SK-N-SH (cell line): ENCODE results near the gene CACNA2D3. TPM values are rescaled to one million over a fixed set of nuclear protein-coding genes. Genes with fewer than 3 reads are reported as not detected.

Experiments
- CTCF ChIA-PET: fragments of 300-600, 350-600 bp; formaldehyde crosslinking; extraction: SDS; loops from one replicate; lab custom pipeline; 2021; lab: Yijun Ruan, JAX
- POLR2A ChIA-PET: fragments of 350-600 bp; sonication (Branson Sonifier 250); formaldehyde crosslinking; extraction: SDS; loops from one replicate; lab custom pipeline; 2020; ENCODE audit warnings: antibody characterized with exemption, inconsistent platforms; lab: Yijun Ruan, JAX
- DNase-seq: peaks from one replicate; pipeline ENCODE4 v3.0.0; 2012
- H2AFZ ChIP-seq: fragments of 200-600 bp; sonication (generic); 2 replicates; pipeline ENCODE4 v1.8.1; 2016; ENCODE audit warnings: antibody characterized with exemption, mild to moderate bottlenecking, low read depth
- H3F3A ChIP-seq: fragments of 200-600 bp; sonication (generic); replicated peaks from 2 replicates; pipeline ENCODE3; 2016; ENCODE audit warnings: antibody characterized with exemption, mild to moderate bottlenecking; ENCODE audit not compliant: insufficient read depth
- H3K27ac ChIP-seq, 2 experiments: fragments of 200-500 bp in 1 of 2; fragments of 200-600 bp in 1 of 2; sonication (Bioruptor generic) in 1 of 2; sonication (generic), shearing (Covaris generic) in 1 of 2; 2 replicates each; pipeline versions ENCODE4 v1.5.1 to v1.6.1; 2014 to 2016; ENCODE audit warnings: low read depth in 2 of 2, inconsistent platforms in 1 of 2, low read length in 1 of 2, mild to moderate bottlenecking in 1 of 2, mixed read lengths in 1 of 2
- H3K27me3 ChIP-seq: fragments of 200-600 bp; sonication (generic), shearing (Covaris generic); 2 replicates; pipeline ENCODE4 v1.6.1; 2016; ENCODE audit warnings: mixed run types; ENCODE audit not compliant: insufficient read depth
- H3K36me3 ChIP-seq, 2 experiments: fragments of 200-500 bp in 1 of 2; fragments of 200-600 bp in 1 of 2; sonication (Bioruptor generic) in 1 of 2; sonication (generic) in 1 of 2; replicated peaks in 1 of 2; 2 replicates each; pipeline versions ENCODE3 to v1.5.1; 2014 to 2016; ENCODE audit warnings: low read length in 1 of 2, mild to moderate bottlenecking in 1 of 2; ENCODE audit not compliant: insufficient read depth in 2 of 2, control insufficient read depth in 1 of 2
- H3K4me1 ChIP-seq, 2 experiments: fragments of 200-500 bp in 1 of 2; fragments of 200-600 bp in 1 of 2; sonication (Bioruptor generic) in 1 of 2; sonication (generic), shearing (Covaris generic) in 1 of 2; 2 replicates each; pipeline versions ENCODE4 v1.5.1 to v1.6.1; 2014 to 2016; ENCODE audit warnings: low read depth in 1 of 2, low read length in 1 of 2, mixed run types in 1 of 2; ENCODE audit not compliant: insufficient read depth in 2 of 2, control insufficient read depth in 1 of 2
- H3K4me2 ChIP-seq: fragments of 200-600 bp; sonication (generic), shearing (Covaris generic); 2 replicates; pipeline ENCODE4 v1.6.1; 2017; ENCODE audit warnings: mixed run types
- H3K4me3 ChIP-seq, 2 experiments: fragments of 200-500 bp in 1 of 2; fragments of 200-600 bp in 1 of 2; sonication (Bioruptor generic) in 1 of 2; sonication (generic), shearing (Covaris generic) in 1 of 2; 2 replicates each; pipeline versions ENCODE4 v1.5.1 to v1.8.1; 2014 to 2016; ENCODE audit warnings: low read depth in 2 of 2, inconsistent platforms in 1 of 2, low read length in 1 of 2, mild to moderate bottlenecking in 1 of 2, mixed read lengths in 1 of 2, moderate library complexity in 1 of 2
- H3K79me2 ChIP-seq: fragments of 200-600 bp; sonication (generic); 2 replicates; pipeline ENCODE4 v1.8.1; 2017; ENCODE audit warnings: mild to moderate bottlenecking; ENCODE audit not compliant: insufficient read depth
- H3K9ac ChIP-seq: fragments of 200-600 bp; sonication (generic); 2 replicates; pipeline ENCODE4 v1.6.1; 2017; ENCODE audit warnings: mixed run types
- H3K9me2 ChIP-seq: fragments of 200-600 bp; sonication (generic); 2 replicates; pipeline ENCODE4 v1.6.1; 2017; ENCODE audit warnings: mixed run types
- H3K9me3 ChIP-seq: fragments of 200-600 bp; sonication (generic); 2 replicates; pipeline ENCODE4 v1.6.1; 2017; ENCODE audit warnings: mixed run types, mild to moderate bottlenecking, moderate library complexity
- H4K20me1 ChIP-seq: fragments of 200-600 bp; sonication (generic); 2 replicates; pipeline ENCODE4 v1.6.1; 2017; ENCODE audit warnings: mild to moderate bottlenecking, mixed run types; ENCODE audit not compliant: insufficient read depth
- ELF1 ChIP-seq: IDR thresholded peaks from 2 replicates; pipeline ENCODE4 v1.4.0; 2012
- EP300 ChIP-seq, 2 experiments: IDR thresholded peaks; 2 replicates each; pipeline versions ENCODE4 v1.4.0 to v1.6.1; 2012; ENCODE audit warnings: borderline replicate concordance in 1 of 2, low read depth in 1 of 2, low read length in 1 of 2
- FOXJ3 ChIP-seq: sonication (generic); formaldehyde crosslinking; IDR thresholded peaks from 2 replicates; pipeline ENCODE4 v1.5.1; 2020; ENCODE audit warnings: mild to moderate bottlenecking, missing genetic modification reagents
- FOXM1 ChIP-seq: IDR thresholded peaks from 2 replicates; pipeline ENCODE4 v1.4.0; 2012; ENCODE audit warnings: low read depth, mild to moderate bottlenecking
- IRF3 ChIP-seq: fragments of 150-350 bp; IDR thresholded peaks from 2 replicates; pipeline ENCODE4 v1.6.1; 2016; ENCODE audit warnings: mild to moderate bottlenecking, low read depth, low read length
- MXI1 ChIP-seq: IDR thresholded peaks from 2 replicates; pipeline ENCODE4 v1.6.1; 2012; ENCODE audit warnings: mild to moderate bottlenecking, low read depth, low read length, improper control_type of control experiment
- POLR2AphosphoS5 ChIP-seq: IDR thresholded peaks from 2 replicates; pipeline ENCODE4 v1.6.1; 2012; ENCODE audit warnings: low read depth, low read length
- RFX5 ChIP-seq: IDR thresholded peaks from 2 replicates; pipeline ENCODE4 v1.6.1; 2012; ENCODE audit warnings: mild to moderate bottlenecking, improper control_type of control experiment, low read length
- SIN3A ChIP-seq: IDR thresholded peaks from 2 replicates; pipeline ENCODE4 v1.6.1; 2012; ENCODE audit warnings: low read depth, mild to moderate bottlenecking, low read length, moderate library complexity, borderline replicate concordance
- TAF1 ChIP-seq: IDR thresholded peaks from 2 replicates; pipeline ENCODE4 v1.6.1; 2012; ENCODE audit warnings: low read depth, mild to moderate bottlenecking, low read length, moderate library complexity, borderline replicate concordance
- TEAD4 ChIP-seq: IDR thresholded peaks from 2 replicates; pipeline ENCODE4 v1.4.0; 2012; ENCODE audit warnings: mild to moderate bottlenecking, borderline replicate concordance; ENCODE audit not compliant: insufficient read depth
- USF1 ChIP-seq: IDR thresholded peaks from 2 replicates; pipeline ENCODE4 v1.4.0; 2012; ENCODE audit warnings: low read depth, borderline replicate concordance
- WGBS: methylation state at CpG from one replicate; pipeline ENCODE4 v1.1.6; 2017; ENCODE audit warnings: low lambda C conversion rate; 5-methylcytosine and 5-hydroxymethylcytosine counted together
- polyA plus RNA-seq, 3 experiments: library from polyadenylated mRNA; depleted of rRNA; stranded (reverse); fragments of >200 nt; gene quantifications; 2 replicates each; pipeline ENCODE4 v1.2.3, GENCODE V29; 2012
- TF ChIP-seq, protein P1 (sequence below): IDR thresholded peaks from 2 replicates; pipeline ENCODE4 v1.6.1; 2012; ENCODE audit warnings: mild to moderate bottlenecking, low read depth, low read length, moderate library complexity
- TF ChIP-seq, protein P2 (sequence below): fragments of 150-350 bp; IDR thresholded peaks from 2 replicates; pipeline ENCODE4 v1.6.1; 2017; ENCODE audit warnings: antibody characterized with exemption, low read length, low read depth, borderline replicate concordance
- TF ChIP-seq, protein P3 (sequence below): fragments of 200-600 bp; sonication (generic); IDR thresholded peaks from 2 replicates; pipeline ENCODE4 v1.6.1; 2017; ENCODE audit warnings: antibody characterized with exemption, mild to moderate bottlenecking, moderate library complexity
- TF ChIP-seq, protein P4 (sequence below): IDR thresholded peaks from 2 replicates; pipeline ENCODE4; 2012

CACNA2D3 gene
- polyA plus RNA-seq, 1 of the 3 experiments (the other 2 are of a cell fraction) = 0.15 TPM

DNA sequence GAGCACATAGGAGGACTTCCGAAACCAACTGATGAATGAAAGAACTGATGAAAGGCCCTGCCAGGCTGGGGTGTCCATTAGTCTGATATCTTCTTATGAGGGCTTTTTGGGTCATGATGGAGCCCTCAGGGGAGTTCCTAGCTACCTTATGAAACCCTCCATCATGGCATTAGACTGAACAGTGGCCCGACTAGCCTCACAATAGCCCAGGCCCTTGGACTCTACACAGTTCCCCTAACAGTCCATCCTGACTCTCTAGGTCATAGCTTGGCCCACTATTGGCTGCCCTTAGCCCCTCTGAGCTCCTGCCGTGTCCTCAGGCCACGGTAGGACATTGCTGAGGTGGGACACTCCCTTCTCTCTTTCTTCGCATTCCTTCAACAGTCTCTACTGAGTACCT, 365.9 kb downstream of the CACNA2D3 start (continued):
- TF ChIP-seq, protein P1, sequence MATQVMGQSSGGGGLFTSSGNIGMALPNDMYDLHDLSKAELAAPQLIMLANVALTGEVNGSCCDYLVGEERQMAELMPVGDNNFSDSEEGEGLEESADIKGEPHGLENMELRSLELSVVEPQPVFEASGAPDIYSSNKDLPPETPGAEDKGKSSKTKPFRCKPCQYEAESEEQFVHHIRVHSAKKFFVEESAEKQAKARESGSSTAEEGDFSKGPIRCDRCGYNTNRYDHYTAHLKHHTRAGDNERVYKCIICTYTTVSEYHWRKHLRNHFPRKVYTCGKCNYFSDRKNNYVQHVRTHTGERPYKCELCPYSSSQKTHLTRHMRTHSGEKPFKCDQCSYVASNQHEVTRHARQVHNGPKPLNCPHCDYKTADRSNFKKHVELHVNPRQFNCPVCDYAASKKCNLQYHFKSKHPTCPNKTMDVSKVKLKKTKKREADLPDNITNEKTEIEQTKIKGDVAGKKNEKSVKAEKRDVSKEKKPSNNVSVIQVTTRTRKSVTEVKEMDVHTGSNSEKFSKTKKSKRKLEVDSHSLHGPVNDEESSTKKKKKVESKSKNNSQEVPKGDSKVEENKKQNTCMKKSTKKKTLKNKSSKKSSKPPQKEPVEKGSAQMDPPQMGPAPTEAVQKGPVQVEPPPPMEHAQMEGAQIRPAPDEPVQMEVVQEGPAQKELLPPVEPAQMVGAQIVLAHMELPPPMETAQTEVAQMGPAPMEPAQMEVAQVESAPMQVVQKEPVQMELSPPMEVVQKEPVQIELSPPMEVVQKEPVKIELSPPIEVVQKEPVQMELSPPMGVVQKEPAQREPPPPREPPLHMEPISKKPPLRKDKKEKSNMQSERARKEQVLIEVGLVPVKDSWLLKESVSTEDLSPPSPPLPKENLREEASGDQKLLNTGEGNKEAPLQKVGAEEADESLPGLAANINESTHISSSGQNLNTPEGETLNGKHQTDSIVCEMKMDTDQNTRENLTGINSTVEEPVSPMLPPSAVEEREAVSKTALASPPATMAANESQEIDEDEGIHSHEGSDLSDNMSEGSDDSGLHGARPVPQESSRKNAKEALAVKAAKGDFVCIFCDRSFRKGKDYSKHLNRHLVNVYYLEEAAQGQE = no peak

DNA sequence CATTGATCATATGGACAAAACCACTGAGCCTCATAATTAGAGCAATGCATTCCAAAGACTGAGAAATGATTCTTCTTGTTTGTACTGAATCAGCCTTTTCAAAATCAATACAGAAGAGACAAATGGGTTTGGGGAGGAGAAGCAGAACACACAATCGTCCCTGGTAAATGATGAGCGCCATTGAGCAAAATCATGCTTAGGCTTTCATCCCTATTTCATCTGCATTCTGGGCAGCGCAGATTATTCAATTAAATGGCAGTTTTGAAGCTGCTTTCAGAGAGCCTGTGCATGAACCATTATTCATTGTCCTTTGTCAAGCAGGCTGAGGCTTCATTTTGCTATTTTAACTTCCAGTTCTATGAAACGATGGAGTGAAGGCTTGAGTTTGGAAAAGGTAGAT, 371.9 kb downstream of the CACNA2D3 start:
- Histone ChIP-seq H3K79me2 (no peaks in the 10 kb centered on the region), H2AFZ (no peak overlapping the region), H3K4me2 (no peak overlapping the region), H3F3A (no peaks in the 10 kb centered on the region), H3K27me3 (no peaks in the 10 kb centered on the region), H3K27ac (no peak overlapping the region), H3K36me3 (no peaks in the 10 kb centered on the region), H3K9me3 (peaks cover 18% of the 10 kb centered on the region; the same call in 1 of the 2 replicates), H3K9ac (no peak overlapping the region), H3K9me2 (no peaks in the 10 kb centered on the region), H3K4me1 (no peaks in the 10 kb centered on the region), H3K4me3 (no peak overlapping the region), H4K20me1 (no peaks in the 10 kb centered on the region)
- WGBS = 32% methylated on average over 4 of the region's 4 CpGs
- ChIA-PET POLR2A (no interaction called here), CTCF (no interaction called here)
- TF ChIP-seq RFX5 (no peak), MXI1 (no peak), EP300 (IDR thresholded peaks at IDR 0.05; ENCODE audit: borderline replicate concordance in 1 of 2, low read depth in 1 of 2, low read length in 1 of 2) (no peak)
- no peak for DNase-seq

GRCh38 chr3:54506603-54507002, 384.3 kb downstream of the CACNA2D3 start:
- Histone ChIP-seq H3K27ac (no peak overlapping the region), H3K4me2 (no peak overlapping the region), H3K4me1 (no peaks in the 10 kb centered on the region; a peak in 1 of 4 replicates), H3F3A (no peaks in the 10 kb centered on the region), H2AFZ (no peak overlapping the region), H3K9me2 (no peaks in the 10 kb centered on the region), H3K36me3 (no peaks in the 10 kb centered on the region), H3K9me3 (no peaks in the 10 kb centered on the region; the same call in 1 of the 2 replicates), H3K9ac (no peak overlapping the region), H3K27me3 (no peaks in the 10 kb centered on the region), H3K79me2 (no peaks in the 10 kb centered on the region), H3K4me3 (no peak overlapping the region), H4K20me1 (no peaks in the 10 kb centered on the region)
- CTCF ChIA-PET = interaction anchor here (0.8 to 1.2 kb wide), 2 partner anchors 13 to 79 kb away, joined by 3 read pairs; no protein-coding TSS in a partner anchor
- WGBS = 30% methylated on average over 3 of the region's 3 CpGs
- POLR2A ChIA-PET = no interaction called here
- no peak for DNase-seq
- TF ChIP-seq TEAD4 (no peak), SIN3A (no peak), USF1 (no peak), IRF3 (no peak), TAF1 (no peak), MXI1 (no peak), FOXJ3 (CRISPR knock-in tag) (no peak), ELF1 (no peak), FOXM1 (no peak), POLR2AphosphoS5 (no peak)
- TF ChIP-seq, protein P2, sequence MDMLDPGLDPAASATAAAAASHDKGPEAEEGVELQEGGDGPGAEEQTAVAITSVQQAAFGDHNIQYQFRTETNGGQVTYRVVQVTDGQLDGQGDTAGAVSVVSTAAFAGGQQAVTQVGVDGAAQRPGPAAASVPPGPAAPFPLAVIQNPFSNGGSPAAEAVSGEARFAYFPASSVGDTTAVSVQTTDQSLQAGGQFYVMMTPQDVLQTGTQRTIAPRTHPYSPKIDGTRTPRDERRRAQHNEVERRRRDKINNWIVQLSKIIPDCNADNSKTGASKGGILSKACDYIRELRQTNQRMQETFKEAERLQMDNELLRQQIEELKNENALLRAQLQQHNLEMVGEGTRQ = no peak
- TF ChIP-seq, protein P3, sequence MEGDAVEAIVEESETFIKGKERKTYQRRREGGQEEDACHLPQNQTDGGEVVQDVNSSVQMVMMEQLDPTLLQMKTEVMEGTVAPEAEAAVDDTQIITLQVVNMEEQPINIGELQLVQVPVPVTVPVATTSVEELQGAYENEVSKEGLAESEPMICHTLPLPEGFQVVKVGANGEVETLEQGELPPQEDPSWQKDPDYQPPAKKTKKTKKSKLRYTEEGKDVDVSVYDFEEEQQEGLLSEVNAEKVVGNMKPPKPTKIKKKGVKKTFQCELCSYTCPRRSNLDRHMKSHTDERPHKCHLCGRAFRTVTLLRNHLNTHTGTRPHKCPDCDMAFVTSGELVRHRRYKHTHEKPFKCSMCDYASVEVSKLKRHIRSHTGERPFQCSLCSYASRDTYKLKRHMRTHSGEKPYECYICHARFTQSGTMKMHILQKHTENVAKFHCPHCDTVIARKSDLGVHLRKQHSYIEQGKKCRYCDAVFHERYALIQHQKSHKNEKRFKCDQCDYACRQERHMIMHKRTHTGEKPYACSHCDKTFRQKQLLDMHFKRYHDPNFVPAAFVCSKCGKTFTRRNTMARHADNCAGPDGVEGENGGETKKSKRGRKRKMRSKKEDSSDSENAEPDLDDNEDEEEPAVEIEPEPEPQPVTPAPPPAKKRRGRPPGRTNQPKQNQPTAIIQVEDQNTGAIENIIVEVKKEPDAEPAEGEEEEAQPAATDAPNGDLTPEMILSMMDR = no peak
- TF ChIP-seq, protein P4, sequence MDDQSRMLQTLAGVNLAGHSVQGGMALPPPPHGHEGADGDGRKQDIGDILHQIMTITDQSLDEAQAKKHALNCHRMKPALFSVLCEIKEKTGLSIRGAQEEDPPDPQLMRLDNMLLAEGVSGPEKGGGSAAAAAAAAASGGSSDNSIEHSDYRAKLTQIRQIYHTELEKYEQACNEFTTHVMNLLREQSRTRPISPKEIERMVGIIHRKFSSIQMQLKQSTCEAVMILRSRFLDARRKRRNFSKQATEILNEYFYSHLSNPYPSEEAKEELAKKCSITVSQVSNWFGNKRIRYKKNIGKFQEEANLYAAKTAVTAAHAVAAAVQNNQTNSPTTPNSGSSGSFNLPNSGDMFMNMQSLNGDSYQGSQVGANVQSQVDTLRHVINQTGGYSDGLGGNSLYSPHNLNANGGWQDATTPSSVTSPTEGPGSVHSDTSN = no peak
